GM12865 (cell line): ENCODE data around the gene CCDC180.
"Not testable (repeated sequence)": the region's sequence is repeated elsewhere in the genome, so short reads cannot be mapped to it uniquely, and the experiment has no call there.

Experiments used
- DNase-seq: peaks from one replicate; pipeline ENCODE4 v3.0.0; 2010; ENCODE audit warnings: low read depth
- H3K4me3 ChIP-seq: 2 replicates; pipeline ENCODE4 v1.5.1; 2011; ENCODE audit warnings: mild to moderate bottlenecking, low read depth, low read length, control low read depth
- CTCF ChIP-seq: IDR thresholded peaks from 2 replicates; pipeline ENCODE4 v1.5.1; 2011; ENCODE audit warnings: low read length, control low read depth, low read depth, inconsistent platforms; ENCODE audit not compliant: insufficient read depth; ENCODE audit errors: missing control alignments

Gene CCDC180

GRCh38 chr9:97324954-97325353 lies 17.5 kb downstream of the CCDC180 start:
- no peak for TF ChIP-seq CTCF
- no peak overlapping the region for H3K4me3 ChIP-seq
- no peak for DNase-seq

- DNase-seq = no peak
- no peak overlapping the region for H3K4me3 ChIP-seq
- TF ChIP-seq CTCF = no peak
Observed at GRCh38 chr9:97327562-97327961, 20.1 kb downstream of the CCDC180 start.

GRCh38 chr9:97332993-97333392 lies 25.5 kb downstream of the CCDC180 start:
- no peak for DNase-seq
- no peak overlapping the region for H3K4me3 ChIP-seq
- no peak for TF ChIP-seq CTCF

DNA sequence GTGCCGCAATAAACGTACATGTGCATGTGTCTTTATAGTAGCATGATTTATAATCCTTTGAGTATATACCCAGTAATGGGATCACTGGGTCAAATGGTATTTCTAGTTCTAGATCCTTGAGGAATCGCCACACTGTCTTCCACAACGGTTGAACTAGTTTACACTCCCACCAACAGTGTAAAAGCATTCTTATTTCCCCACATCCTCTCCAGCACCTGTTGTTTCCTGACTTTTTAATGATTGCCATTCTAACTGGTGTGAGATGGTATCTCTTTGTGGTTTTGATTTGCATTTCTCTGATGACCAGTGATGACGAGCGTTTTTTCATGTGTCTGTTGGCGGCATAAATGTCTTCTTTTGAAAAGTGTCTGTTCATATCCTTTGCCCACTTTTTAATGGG lies 28.2 kb downstream of the CCDC180 start:
- not testable (repeated sequence) for DNase-seq, H3K4me3 ChIP-seq

GRCh38 chr9:97348871-97349270 lies 41.4 kb downstream of the CCDC180 start:
- H3K4me3 ChIP-seq = no peak overlapping the region
- TF ChIP-seq CTCF = no peak
- DNase-seq = no peak

GRCh38 chr9:97349400-97349799 lies 41.9 kb downstream of the CCDC180 start:
- no peak for TF ChIP-seq CTCF
- no peak overlapping the region for H3K4me3 ChIP-seq
- no peak for DNase-seq

DNA sequence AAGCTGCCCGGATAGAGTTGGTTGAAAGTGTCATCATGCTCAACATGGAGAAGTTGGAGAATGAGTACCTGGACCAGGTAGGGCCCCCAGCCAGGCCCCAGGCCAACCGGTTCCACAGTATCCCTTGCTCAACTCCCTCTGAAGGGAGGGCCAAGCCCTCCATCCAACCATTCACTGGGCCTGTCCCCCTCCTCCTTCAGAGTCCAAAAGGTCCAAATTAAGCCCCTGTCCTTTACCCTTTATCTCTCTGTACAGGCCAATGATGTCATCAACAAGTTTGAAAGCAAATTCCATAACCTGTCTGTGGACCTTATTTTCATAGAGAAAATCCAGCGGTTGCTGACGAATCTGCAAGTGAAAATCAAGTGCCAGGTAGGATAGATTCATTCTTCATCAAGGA lies 47.2 kb downstream of the CCDC180 start:
- TF ChIP-seq CTCF = no peak
- no peak overlapping the region for H3K4me3 ChIP-seq
- DNase-seq = no peak

- no peak for TF ChIP-seq CTCF
- H3K4me3 ChIP-seq = no peak overlapping the region
- DNase-seq = no peak
Observed at GRCh38 chr9:97357056-97357455, 49.6 kb downstream of the CCDC180 start.
